Measurements from ENCODE around the gene ZNF536. TPM values are rescaled to one million over a fixed set of nuclear protein-coding genes. Genes with fewer than 3 reads are reported as not detected.

Gene ZNF536
- total and polyA plus RNA-seq, 10 of the 15 experiments (the other 5 are each of a cell fraction or from before 2014, with no cell fraction given): not detected

GRCh38 chr19:30558793-30559192 lies 186.6 kb downstream of the ZNF536 start:
- Histone ChIP-seq H3K27ac (ENCODE audit: control insufficient read depth, insufficient read depth) (no peak overlapping the region), H4K20me1 (ENCODE audit: control insufficient read depth, insufficient read depth) (no peaks in the 10 kb centered on the region), H3K36me3 (ENCODE audit: control insufficient read depth in 2 of 2, insufficient read depth in 2 of 2, low read length in 1 of 2) (no peaks in the 10 kb centered on the region), H2AFZ (ENCODE audit: control insufficient read depth, low read depth, low read length) (no peak overlapping the region), H3K4me1 (ENCODE audit: control insufficient read depth, insufficient read depth, low read length) (no peaks in the 10 kb centered on the region), H3K9ac (ENCODE audit: control insufficient read depth, insufficient read depth, low read length) (no peak overlapping the region), H3K9me3 (replicated peaks; ENCODE audit: control insufficient read depth, insufficient read depth, low read length) (no peaks in the 10 kb centered on the region), H3K4me3 (no peak overlapping the region), H3K27me3 (replicated peaks in 1 of 2; ENCODE audit: control insufficient read depth in 2 of 2, insufficient read depth in 2 of 2, low read length in 1 of 2) (no peaks in the 10 kb centered on the region), H3K4me2 (ENCODE audit: control insufficient read depth, insufficient read depth) (no peak overlapping the region), H3K79me2 (ENCODE audit: control insufficient read depth, insufficient read depth, low read length) (no peaks in the 10 kb centered on the region)
- TF ChIP-seq ELK1 (IDR thresholded peaks at IDR 0.05; ENCODE audit: low read depth, low read length) (no peak), CUX1 (IDR thresholded peaks at IDR 0.05; ENCODE audit: insufficient replicate concordance, low read depth, low read length) (no peak), SUPT20H (IDR thresholded peaks at IDR 0.05; ENCODE audit: borderline replicate concordance, control insufficient read depth, low read depth, low read length) (no peak)
- intact Hi-C loops (cut with micrococcal nuclease; ENCODE audit: unreplicated experiment): no loop called here
- ATAC-seq (no peak), FAIRE-seq (no peak), DNase-seq (ENCODE audit: low read depth, low spot score) (no peak)
- CTCF ChIA-PET: no interaction called here
- SMC1A ChIA-PET (ENCODE audit: uncharacterized antibody, unreplicated experiment): no interaction called here
- RAD21 ChIA-PET (ENCODE audit: unreplicated experiment): no interaction called here
- 32% methylated on average over 6 of the region's 6 CpGs for WGBS (ENCODE audit: insufficient coverage, insufficient replicate concordance, low lambda C conversion rate, missing lambda C conversion rate)
- in situ Hi-C loops (cut with MboI): no loop called here
- BruUV-seq (replicated peaks): no TSS peak
- POLR2A ChIA-PET: no interaction called here
